Measurements from ENCODE around the gene MACROD1.

DNA sequence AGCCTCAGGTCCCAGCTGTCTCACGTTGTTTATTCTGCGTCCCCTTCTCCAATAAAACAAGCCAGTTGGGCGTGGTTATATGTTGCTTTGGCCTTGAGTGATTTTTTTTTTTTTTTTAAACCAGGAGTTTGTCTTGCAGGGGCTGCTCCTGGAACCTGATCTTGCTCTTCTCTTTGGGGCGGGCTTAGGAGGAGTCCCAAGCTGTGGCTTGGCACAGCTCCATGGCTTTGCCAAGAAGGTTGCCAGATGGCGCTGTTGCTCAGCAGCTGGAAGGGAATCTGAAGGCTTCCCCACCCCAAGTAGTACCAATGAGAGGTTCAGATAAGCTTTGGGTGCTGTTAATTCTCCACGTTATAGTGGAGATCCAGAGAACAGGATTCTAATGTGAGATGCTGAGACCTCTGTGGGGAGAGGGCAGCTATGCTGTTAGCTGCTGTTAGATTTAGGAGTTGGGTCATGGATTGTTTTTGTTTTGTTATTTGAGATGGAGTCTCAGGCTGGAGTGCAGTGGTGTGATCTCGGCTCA, 38.6 kb upstream of the MACROD1 start:
- TF ChIP-seq GATA2 (IDR thresholded peaks at IDR 0.05; ENCODE audit: low read depth, low read length) (no peak), GATA3 (IDR thresholded peaks at IDR 0.05; ENCODE audit: low read depth, low read length) (no peak)
